ENCODE data around the gene AIG1.

- TF ChIP-seq POLR2AphosphoS5 (IDR thresholded peaks at IDR 0.05; ENCODE audit: borderline replicate concordance, low read depth, low read length) (no peak), EZH2 (IDR thresholded peaks at IDR 0.05) (no peak), FOXP2 (optimal IDR thresholded peaks at IDR 0.05; ENCODE audit: control extremely low read depth, extremely low read length, insufficient read depth) (no peak)
Observed at GRCh38 chr6:143054329-143054728, 6.4 kb upstream of the AIG1 start.

All from SK-N-MC (cell line).